ENCODE measurements around the gene TMEM219. TPM values are rescaled to one million over a fixed set of nuclear protein-coding genes. Genes with fewer than 3 reads are reported as not detected.
"Not testable (repeated sequence)": the region's sequence is repeated elsewhere in the genome, so short reads cannot be mapped to it uniquely, and the experiment has no call there.

The TMEM219 gene
- total RNA-seq, 3 donors from 2014 or later = 111 to 135 (median 128) TPM

- Histone ChIP-seq H3K36me3 (no peaks in the 10 kb centered on the region), H3K4me3 (no peak overlapping the region), H3K4me1 (peaks cover 0 to 6% of the 10 kb centered on the region in 2 donors), H3K9me3 (no peaks in the 10 kb centered on the region), H3K27ac (no peak overlapping the region), H3K27me3 (no peaks in the 10 kb centered on the region)
- no peak for DNase-seq (ENCODE audit: low spot score in 2 of 2)
- intact Hi-C loops (cut with DNase I; ENCODE audit: low total_unique reads) = no loop called here
- TF ChIP-seq, protein P1, sequence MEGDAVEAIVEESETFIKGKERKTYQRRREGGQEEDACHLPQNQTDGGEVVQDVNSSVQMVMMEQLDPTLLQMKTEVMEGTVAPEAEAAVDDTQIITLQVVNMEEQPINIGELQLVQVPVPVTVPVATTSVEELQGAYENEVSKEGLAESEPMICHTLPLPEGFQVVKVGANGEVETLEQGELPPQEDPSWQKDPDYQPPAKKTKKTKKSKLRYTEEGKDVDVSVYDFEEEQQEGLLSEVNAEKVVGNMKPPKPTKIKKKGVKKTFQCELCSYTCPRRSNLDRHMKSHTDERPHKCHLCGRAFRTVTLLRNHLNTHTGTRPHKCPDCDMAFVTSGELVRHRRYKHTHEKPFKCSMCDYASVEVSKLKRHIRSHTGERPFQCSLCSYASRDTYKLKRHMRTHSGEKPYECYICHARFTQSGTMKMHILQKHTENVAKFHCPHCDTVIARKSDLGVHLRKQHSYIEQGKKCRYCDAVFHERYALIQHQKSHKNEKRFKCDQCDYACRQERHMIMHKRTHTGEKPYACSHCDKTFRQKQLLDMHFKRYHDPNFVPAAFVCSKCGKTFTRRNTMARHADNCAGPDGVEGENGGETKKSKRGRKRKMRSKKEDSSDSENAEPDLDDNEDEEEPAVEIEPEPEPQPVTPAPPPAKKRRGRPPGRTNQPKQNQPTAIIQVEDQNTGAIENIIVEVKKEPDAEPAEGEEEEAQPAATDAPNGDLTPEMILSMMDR (IDR thresholded peaks at IDR 0.05) = no peak
- TF ChIP-seq POLR2AphosphoS5 (IDR thresholded peaks at IDR 0.05) = no peak
- TF ChIP-seq POLR2A (IDR thresholded peaks at IDR 0.05) = no peak
These were observed 3.1 kb upstream of the TMEM219 start for GRCh38 chr16:29958756-29959155.

DNA sequence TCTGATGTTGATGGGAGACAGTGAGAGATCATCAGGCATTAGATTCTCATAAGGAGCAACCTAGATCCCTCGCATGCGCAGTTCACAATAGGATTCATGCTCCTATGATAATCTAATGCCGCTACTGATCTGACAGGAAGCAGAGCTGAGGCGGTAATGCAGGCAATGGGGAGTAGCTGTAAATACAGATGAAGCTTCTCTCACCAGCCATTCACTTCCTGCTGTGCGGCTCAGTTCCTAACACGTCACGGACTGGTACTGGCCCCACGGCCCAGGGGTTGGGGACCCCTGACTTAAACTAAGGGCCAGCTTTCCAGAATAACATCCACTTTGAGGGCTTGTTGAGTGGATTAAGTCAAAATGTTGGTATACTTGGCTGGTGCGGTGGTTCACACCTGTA is 2.6 kb upstream of the TMEM219 start:
- no peaks in the 10 kb centered on the region for H3K9me3 ChIP-seq
- no peak overlapping the region for H3K27ac ChIP-seq
- H3K4me1 ChIP-seq = peaks cover 0 to 6% of the 10 kb centered on the region in 2 donors
- H3K36me3 ChIP-seq = no peaks in the 10 kb centered on the region
- intact Hi-C loops (cut with DNase I; ENCODE audit: low total_unique reads) = no loop called here
- DNase-seq (ENCODE audit: low spot score in 2 of 2) = no peak
- H3K4me3 ChIP-seq = no peak overlapping the region
- H3K27me3 ChIP-seq = no peaks in the 10 kb centered on the region
- no peak for TF ChIP-seq POLR2A (IDR thresholded peaks at IDR 0.05)
- TF ChIP-seq, protein P1 (IDR thresholded peaks at IDR 0.05) = no peak
- TF ChIP-seq POLR2AphosphoS5 (IDR thresholded peaks at IDR 0.05) = no peak

DNA sequence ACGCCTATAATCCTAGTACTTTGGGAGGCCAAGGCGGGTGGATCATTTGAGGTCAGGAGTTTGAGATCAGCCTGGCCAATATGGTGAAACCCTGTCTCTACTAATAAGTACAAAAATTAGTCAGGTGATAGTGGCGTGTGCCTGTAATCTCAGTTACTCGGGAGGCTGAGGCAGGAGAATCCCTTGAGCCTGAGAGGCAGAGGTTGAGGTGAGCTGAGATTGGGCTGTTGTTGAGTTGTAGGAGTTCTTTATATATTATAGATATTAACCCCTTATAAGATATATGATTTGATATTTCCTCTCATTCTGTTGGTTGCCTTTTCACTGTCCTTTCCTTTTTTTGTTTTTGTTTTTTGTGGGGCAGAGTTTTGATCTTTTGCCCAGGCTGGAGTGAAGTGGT is 2.1 kb upstream of the TMEM219 start:
- H3K4me3 ChIP-seq; H3K4me1 ChIP-seq; H3K27ac ChIP-seq; H3K27me3 ChIP-seq; DNase-seq (ENCODE audit: low spot score in 2 of 2); intact Hi-C loops (cut with DNase I; ENCODE audit: low total_unique reads); H3K36me3 ChIP-seq; H3K9me3 ChIP-seq: not testable (repeated sequence)

- TF ChIP-seq POLR2A (IDR thresholded peaks at IDR 0.05) (no peak), POLR2AphosphoS5 (IDR thresholded peaks at IDR 0.05) (no peak)
- TF ChIP-seq, protein P1 (IDR thresholded peaks at IDR 0.05) = no peak
- Histone ChIP-seq H3K4me1 (peaks cover 0 to 6% of the 10 kb centered on the region in 2 donors), H3K9me3 (no peaks in the 10 kb centered on the region), H3K4me3 (peak overlapping the region; percentile 68 to 91 (median 88)), H3K27ac (peak overlapping the region; percentile 92 to 96), H3K36me3 (no peaks in the 10 kb centered on the region), H3K27me3 (no peaks in the 10 kb centered on the region)
- DNase-seq (ENCODE audit: low spot score in 2 of 2) = no peak
- intact Hi-C loops (cut with DNase I; ENCODE audit: low total_unique reads) = no loop called here
These were observed 776 bp upstream of the TMEM219 start for GRCh38 chr16:29961127-29961478.

GRCh38 chr16:29962344-29962994 is 590 bp downstream of the TMEM219 start:
- Histone ChIP-seq H3K27me3 (no peaks in the 10 kb centered on the region), H3K9me3 (no peaks in the 10 kb centered on the region), H3K4me3 (peak overlapping the region; percentile 68 to 91 (median 88)), H3K36me3 (no peaks in the 10 kb centered on the region), H3K27ac (peak overlapping the region; percentile 92 to 96), H3K4me1 (peaks cover 0 to 6% of the 10 kb centered on the region in 2 donors)
- intact Hi-C loops (cut with DNase I; ENCODE audit: low total_unique reads) = no loop called here
- DNase-seq (ENCODE audit: low spot score in 2 of 2) = no peak
- TF ChIP-seq, protein P1 (IDR thresholded peaks at IDR 0.05) = no peak
- TF ChIP-seq POLR2AphosphoS5 (IDR thresholded peaks at IDR 0.05) (no peak), POLR2A (IDR thresholded peaks at IDR 0.05) (no peak)

All from breast epithelium (tissue), 4 donors.